Measurements from ENCODE around the gene SUCLG2.

- no peak for TF ChIP-seq POLR2A (IDR thresholded peaks at IDR 0.05)
- TF ChIP-seq, protein P1, sequence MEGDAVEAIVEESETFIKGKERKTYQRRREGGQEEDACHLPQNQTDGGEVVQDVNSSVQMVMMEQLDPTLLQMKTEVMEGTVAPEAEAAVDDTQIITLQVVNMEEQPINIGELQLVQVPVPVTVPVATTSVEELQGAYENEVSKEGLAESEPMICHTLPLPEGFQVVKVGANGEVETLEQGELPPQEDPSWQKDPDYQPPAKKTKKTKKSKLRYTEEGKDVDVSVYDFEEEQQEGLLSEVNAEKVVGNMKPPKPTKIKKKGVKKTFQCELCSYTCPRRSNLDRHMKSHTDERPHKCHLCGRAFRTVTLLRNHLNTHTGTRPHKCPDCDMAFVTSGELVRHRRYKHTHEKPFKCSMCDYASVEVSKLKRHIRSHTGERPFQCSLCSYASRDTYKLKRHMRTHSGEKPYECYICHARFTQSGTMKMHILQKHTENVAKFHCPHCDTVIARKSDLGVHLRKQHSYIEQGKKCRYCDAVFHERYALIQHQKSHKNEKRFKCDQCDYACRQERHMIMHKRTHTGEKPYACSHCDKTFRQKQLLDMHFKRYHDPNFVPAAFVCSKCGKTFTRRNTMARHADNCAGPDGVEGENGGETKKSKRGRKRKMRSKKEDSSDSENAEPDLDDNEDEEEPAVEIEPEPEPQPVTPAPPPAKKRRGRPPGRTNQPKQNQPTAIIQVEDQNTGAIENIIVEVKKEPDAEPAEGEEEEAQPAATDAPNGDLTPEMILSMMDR (IDR thresholded peaks at IDR 0.05): no peak
These were observed 37.5 kb upstream of the SUCLG2 start for GRCh38 chr3:67691926-67692325.
